GM21367 (cell line): ENCODE results near the gene TMEM130.
"Not testable (repeated sequence)": the region's sequence is repeated elsewhere in the genome, so short reads cannot be mapped to it uniquely, and the experiment has no call there.

Source experiments
- ATAC-seq: cut with Tn5 transposase; IDR thresholded peaks from one replicate; pipeline ENCODE4 v1.9.1; 2021; ENCODE audit not compliant: unreplicated experiment

The TMEM130 gene

GRCh38 chr7:98877692-98878364 lies 8.0 kb upstream of the TMEM130 start:
- no peak for ATAC-seq

GRCh38 chr7:98877146-98877545 lies 7.3 kb upstream of the TMEM130 start:
- ATAC-seq: no peak

GRCh38 chr7:98875501-98875900 lies 5.7 kb upstream of the TMEM130 start:
- no peak for ATAC-seq

GRCh38 chr7:98874942-98875341 lies 5.1 kb upstream of the TMEM130 start:
- ATAC-seq: no peak

- not testable (repeated sequence) for ATAC-seq
Measured at GRCh38 chr7:98873610-98874009, 3.8 kb upstream of the TMEM130 start.

- ATAC-seq: no peak
Measured at GRCh38 chr7:98872328-98872924, 2.6 kb upstream of the TMEM130 start.

- ATAC-seq: no peak
Measured at GRCh38 chr7:98870807-98871491, 1.1 kb upstream of the TMEM130 start.

- peak; percentile 71 for ATAC-seq
Measured at GRCh38 chr7:98870121-98870651, 372 bp upstream of the TMEM130 start.

GRCh38 chr7:98869027-98869596 lies 702 bp downstream of the TMEM130 start:
- ATAC-seq: no peak

GRCh38 chr7:98868450-98868849 lies 1.4 kb downstream of the TMEM130 start:
- no peak for ATAC-seq

GRCh38 chr7:98866765-98867164 lies 3.0 kb downstream of the TMEM130 start:
- no peak for ATAC-seq

GRCh38 chr7:98866351-98866750 lies 3.5 kb downstream of the TMEM130 start:
- no peak for ATAC-seq

GRCh38 chr7:98864731-98865453 lies 4.9 kb downstream of the TMEM130 start:
- ATAC-seq: no peak

GRCh38 chr7:98863601-98864000 lies 6.2 kb downstream of the TMEM130 start:
- ATAC-seq: no peak

- no peak for ATAC-seq
Measured at GRCh38 chr7:98862716-98863420, 6.9 kb downstream of the TMEM130 start.

GRCh38 chr7:98862203-98862602 lies 7.6 kb downstream of the TMEM130 start:
- no peak for ATAC-seq

- no peak for ATAC-seq
Measured at GRCh38 chr7:98860071-98860470, 9.7 kb downstream of the TMEM130 start.

- ATAC-seq: no peak
Measured at GRCh38 chr7:98855610-98856422, 14.0 kb downstream of the TMEM130 start.

GRCh38 chr7:98852826-98853225 lies 17.0 kb downstream of the TMEM130 start:
- ATAC-seq: no peak

GRCh38 chr7:98848918-98849317 lies 20.9 kb downstream of the TMEM130 start:
- no peak for ATAC-seq
